A549 treated with Hydrocortisone at 1 μM for 4 hours (cell line): ENCODE results near the gene ANK3. TPM values are rescaled to one million over a fixed set of nuclear protein-coding genes. Genes with fewer than 3 reads are reported as not detected.

Experiments used
- total RNA-seq: library from RNA; stranded (reverse); fragments of 200-300 nt; extraction: Qiagen RNA extraction; gene quantifications from 5 replicates; pipeline ENCODE4 v1.2.3, GENCODE V29; 2022

Gene ANK3
- total RNA-seq, result 0.59 to 0.99 TPM (median 0.89 TPM) in 5 replicates

GRCh38 chr10:60389413-60390025, at the start of gene ANK3:
ANK3 (minus strand) TSS chr10:60389875; CDS start chr10:60389538, 337 bp downstream.

